Measurements from ENCODE around the gene LCA5L.

Gene LCA5L

DNA sequence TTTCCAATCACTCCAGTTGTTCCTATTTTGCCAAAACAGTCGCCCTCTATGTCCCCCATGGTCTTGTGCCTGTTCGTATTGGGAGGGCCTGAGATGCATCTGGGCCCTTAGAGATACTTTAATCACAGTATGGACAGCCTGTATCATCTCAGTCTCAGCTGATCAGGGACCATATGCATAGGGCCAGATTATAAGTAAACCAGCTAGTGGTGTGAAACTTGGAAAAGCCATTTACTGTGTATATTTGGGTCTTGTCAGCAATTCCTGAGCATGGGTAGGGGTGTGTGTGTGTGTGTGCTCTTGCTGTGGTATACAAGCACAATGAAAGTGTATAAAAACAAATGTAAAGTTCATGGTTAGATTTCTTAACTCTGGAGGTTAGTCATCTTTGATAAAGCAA lies 29.0 kb upstream of the LCA5L start:
- no peaks in the 10 kb centered on the region for H3K36me3 ChIP-seq (ENCODE audit: insufficient read depth, low read length)

DNA sequence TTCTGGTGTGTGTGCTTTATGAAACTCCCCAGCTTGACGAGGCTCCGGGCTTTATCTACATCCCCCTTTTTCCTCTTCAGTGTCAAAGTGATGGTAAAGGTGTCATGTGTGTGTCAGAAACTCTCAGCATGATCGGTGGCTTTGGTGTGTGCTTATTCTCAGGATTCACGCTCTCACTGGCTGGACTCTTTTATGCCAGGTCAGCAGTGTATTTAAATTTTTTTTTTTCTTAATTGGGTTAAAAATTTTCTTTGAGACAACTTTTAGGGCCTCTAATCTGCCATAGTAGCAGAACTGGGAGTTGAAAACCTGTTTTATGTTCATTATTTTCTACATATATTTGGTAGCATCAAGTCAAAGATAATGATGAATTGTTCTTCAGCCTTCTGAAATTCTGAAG lies 27.2 kb upstream of the LCA5L start:
- TF ChIP-seq POLR2AphosphoS5 (IDR thresholded peaks at IDR 0.05; ENCODE audit: borderline replicate concordance, low read depth, low read length) (no peak), EZH2 (IDR thresholded peaks at IDR 0.05) (no peak), FOXP2 (optimal IDR thresholded peaks at IDR 0.05; ENCODE audit: control extremely low read depth, extremely low read length, insufficient read depth) (no peak)
- Histone ChIP-seq H3K9me3 (ENCODE audit: low read depth, low read length) (no peaks in the 10 kb centered on the region), H3K9ac (ENCODE audit: insufficient read length) (no peak overlapping the region), H3K36me3 (ENCODE audit: insufficient read depth, low read length) (no peaks in the 10 kb centered on the region), H3K27ac (no peak overlapping the region), H3K4me3 (no peak overlapping the region)
- DNase-seq (ENCODE audit: low read depth, low spot score): no peak

More for the DNA sequence above, 29.0 kb upstream of the LCA5L start:
- no peak for TF ChIP-seq EZH2 (IDR thresholded peaks at IDR 0.05)
- TF ChIP-seq FOXP2 (optimal IDR thresholded peaks at IDR 0.05; ENCODE audit: control extremely low read depth, extremely low read length, insufficient read depth): no peak
- no peak for TF ChIP-seq POLR2AphosphoS5 (IDR thresholded peaks at IDR 0.05; ENCODE audit: borderline replicate concordance, low read depth, low read length)
- no peak for DNase-seq (ENCODE audit: low read depth, low spot score)
- H3K27ac ChIP-seq: no peak overlapping the region
- H3K9me3 ChIP-seq (ENCODE audit: low read depth, low read length): no peaks in the 10 kb centered on the region
- H3K4me3 ChIP-seq: no peak overlapping the region
- H3K9ac ChIP-seq (ENCODE audit: insufficient read length): no peak overlapping the region

DNA sequence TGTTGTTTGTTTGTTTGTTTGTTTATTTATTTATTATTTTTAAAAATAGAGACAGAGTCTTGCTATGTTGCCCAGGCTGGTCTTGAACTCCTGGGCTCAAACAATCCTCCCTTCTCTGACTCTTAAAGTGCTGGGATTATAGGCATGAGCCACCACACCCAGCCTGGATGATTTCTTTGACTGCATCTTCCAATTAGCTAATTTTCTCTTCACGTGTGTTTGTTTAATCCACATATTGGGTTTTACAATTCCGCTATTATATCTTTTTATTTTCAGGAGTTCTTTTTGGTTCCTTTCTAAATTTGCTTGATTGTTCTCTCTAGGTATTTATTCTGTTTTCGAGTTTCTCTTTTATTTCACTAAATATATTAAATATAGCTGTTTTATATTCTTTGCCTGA lies 26.0 kb upstream of the LCA5L start:
- DNase-seq (ENCODE audit: low read depth, low spot score): no peak
- TF ChIP-seq POLR2AphosphoS5 (IDR thresholded peaks at IDR 0.05; ENCODE audit: borderline replicate concordance, low read depth, low read length): no peak
- TF ChIP-seq EZH2 (IDR thresholded peaks at IDR 0.05): no peak
- Histone ChIP-seq H3K4me3 (no peak overlapping the region), H3K27ac (no peak overlapping the region), H3K9me3 (ENCODE audit: low read depth, low read length) (no peaks in the 10 kb centered on the region), H3K9ac (ENCODE audit: insufficient read length) (no peak overlapping the region), H3K36me3 (ENCODE audit: insufficient read depth, low read length) (no peaks in the 10 kb centered on the region)

DNA sequence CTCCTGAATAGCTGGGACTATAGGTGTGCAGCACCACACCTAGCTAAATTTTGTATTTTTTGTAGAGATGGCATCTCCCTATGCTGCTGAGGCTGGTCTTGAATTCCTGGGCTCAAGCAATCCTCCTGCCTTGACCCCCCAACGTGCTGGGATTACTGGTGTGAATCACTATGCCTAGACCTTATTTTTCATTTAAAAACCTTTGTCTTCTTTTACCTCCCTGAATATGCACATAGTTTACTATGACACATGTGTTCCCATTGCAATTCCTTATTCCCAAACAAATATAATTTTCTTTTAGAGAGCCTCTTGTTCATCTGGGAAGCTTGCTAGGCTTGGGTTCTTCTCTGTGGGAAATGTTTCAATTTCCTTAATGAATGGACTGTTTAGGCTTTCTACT lies 23.0 kb upstream of the LCA5L start:
- no peaks in the 10 kb centered on the region for H3K9me3 ChIP-seq (ENCODE audit: low read depth, low read length)
- H3K4me3 ChIP-seq: no peak overlapping the region
- TF ChIP-seq POLR2AphosphoS5 (IDR thresholded peaks at IDR 0.05; ENCODE audit: borderline replicate concordance, low read depth, low read length) (no peak), EZH2 (IDR thresholded peaks at IDR 0.05) (no peak), FOXP2 (optimal IDR thresholded peaks at IDR 0.05; ENCODE audit: control extremely low read depth, extremely low read length, insufficient read depth) (no peak)
- no peak overlapping the region for H3K27ac ChIP-seq
- no peak for DNase-seq (ENCODE audit: low read depth, low spot score)
- no peaks in the 10 kb centered on the region for H3K36me3 ChIP-seq (ENCODE audit: insufficient read depth, low read length)
- no peak overlapping the region for H3K9ac ChIP-seq (ENCODE audit: insufficient read length)

DNA sequence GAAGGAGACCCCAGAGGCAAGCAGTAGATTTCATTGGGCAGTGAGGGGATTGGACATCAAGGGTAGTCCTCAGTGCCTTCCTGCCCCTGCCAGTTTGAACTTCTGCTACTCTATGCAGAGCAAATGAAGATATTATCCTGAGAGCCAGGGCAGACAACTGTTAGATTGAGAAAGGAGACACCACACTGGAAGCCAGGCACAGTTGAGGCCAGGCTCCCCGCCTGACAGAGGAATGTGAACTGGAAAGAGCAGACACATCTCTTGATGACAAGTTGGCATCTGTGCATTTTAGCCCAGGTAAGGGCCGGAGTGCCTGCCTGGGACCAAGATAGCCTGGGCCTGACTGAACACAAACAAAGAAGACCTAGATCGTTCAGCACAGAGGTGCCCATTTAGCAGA lies 22.2 kb upstream of the LCA5L start:
- H3K36me3 ChIP-seq (ENCODE audit: insufficient read depth, low read length): no peaks in the 10 kb centered on the region
- H3K9me3 ChIP-seq (ENCODE audit: low read depth, low read length): no peaks in the 10 kb centered on the region
- no peak for DNase-seq (ENCODE audit: low read depth, low spot score)
- no peak overlapping the region for H3K27ac ChIP-seq
- TF ChIP-seq EZH2 (IDR thresholded peaks at IDR 0.05): no peak
- no peak for TF ChIP-seq POLR2AphosphoS5 (IDR thresholded peaks at IDR 0.05; ENCODE audit: borderline replicate concordance, low read depth, low read length)
- TF ChIP-seq FOXP2 (optimal IDR thresholded peaks at IDR 0.05; ENCODE audit: control extremely low read depth, extremely low read length, insufficient read depth): no peak
- H3K9ac ChIP-seq (ENCODE audit: insufficient read length): no peak overlapping the region
- no peak overlapping the region for H3K4me3 ChIP-seq

DNA sequence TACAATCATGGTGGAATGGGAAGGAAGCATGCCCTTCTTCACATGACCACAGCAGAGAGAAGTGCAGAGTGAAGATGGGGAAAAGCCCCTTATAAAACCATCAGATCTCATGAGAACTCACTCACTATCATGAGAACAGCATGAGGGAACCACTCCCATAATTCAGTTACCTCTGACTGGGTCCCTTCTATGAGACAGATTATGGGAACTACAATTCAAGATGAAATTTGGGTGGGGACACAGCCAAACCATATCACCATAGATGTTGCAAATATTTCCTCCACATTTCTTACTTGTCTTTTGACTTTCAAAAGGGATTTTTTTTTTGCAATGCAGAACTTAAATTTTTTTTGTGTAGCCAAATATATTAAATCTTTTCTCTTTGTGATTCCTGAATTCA lies 21.0 kb upstream of the LCA5L start:
- no peaks in the 10 kb centered on the region for H3K9me3 ChIP-seq (ENCODE audit: low read depth, low read length)
- TF ChIP-seq FOXP2 (optimal IDR thresholded peaks at IDR 0.05; ENCODE audit: control extremely low read depth, extremely low read length, insufficient read depth) (no peak), EZH2 (IDR thresholded peaks at IDR 0.05) (no peak), POLR2AphosphoS5 (IDR thresholded peaks at IDR 0.05; ENCODE audit: borderline replicate concordance, low read depth, low read length) (no peak)
- no peaks in the 10 kb centered on the region for H3K36me3 ChIP-seq (ENCODE audit: insufficient read depth, low read length)
- H3K9ac ChIP-seq (ENCODE audit: insufficient read length): no peak overlapping the region
- no peak overlapping the region for H3K4me3 ChIP-seq
- DNase-seq (ENCODE audit: low read depth, low spot score): no peak
- no peak overlapping the region for H3K27ac ChIP-seq

DNA sequence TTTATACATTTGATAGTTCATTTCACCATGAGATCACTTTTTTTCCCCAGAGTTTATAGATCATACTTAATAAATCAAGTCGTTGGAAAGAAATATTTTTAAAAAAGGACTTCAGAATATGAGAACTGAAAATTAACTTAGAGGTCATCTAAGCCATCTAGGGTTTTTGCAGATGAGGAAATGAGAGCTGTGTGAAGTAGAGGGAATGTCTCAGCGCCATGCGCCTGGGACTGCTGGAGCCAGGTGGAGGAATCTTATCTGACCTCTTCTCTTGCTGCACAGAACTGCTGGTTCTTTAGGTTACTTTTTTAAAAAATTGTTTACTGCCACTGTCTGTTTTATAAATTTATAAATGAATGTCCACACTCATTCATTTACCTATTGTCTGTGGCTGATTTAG lies 17.7 kb upstream of the LCA5L start:
- DNase-seq (ENCODE audit: low read depth, low spot score): no peak
- H3K27ac ChIP-seq: no peak overlapping the region
- no peaks in the 10 kb centered on the region for H3K36me3 ChIP-seq (ENCODE audit: insufficient read depth, low read length)
- no peaks in the 10 kb centered on the region for H3K9me3 ChIP-seq (ENCODE audit: low read depth, low read length)
- H3K4me3 ChIP-seq: no peak overlapping the region
- TF ChIP-seq POLR2AphosphoS5 (IDR thresholded peaks at IDR 0.05; ENCODE audit: borderline replicate concordance, low read depth, low read length): no peak
- no peak for TF ChIP-seq EZH2 (IDR thresholded peaks at IDR 0.05)
- no peak for TF ChIP-seq FOXP2 (optimal IDR thresholded peaks at IDR 0.05; ENCODE audit: control extremely low read depth, extremely low read length, insufficient read depth)
- no peak overlapping the region for H3K9ac ChIP-seq (ENCODE audit: insufficient read length)

DNA sequence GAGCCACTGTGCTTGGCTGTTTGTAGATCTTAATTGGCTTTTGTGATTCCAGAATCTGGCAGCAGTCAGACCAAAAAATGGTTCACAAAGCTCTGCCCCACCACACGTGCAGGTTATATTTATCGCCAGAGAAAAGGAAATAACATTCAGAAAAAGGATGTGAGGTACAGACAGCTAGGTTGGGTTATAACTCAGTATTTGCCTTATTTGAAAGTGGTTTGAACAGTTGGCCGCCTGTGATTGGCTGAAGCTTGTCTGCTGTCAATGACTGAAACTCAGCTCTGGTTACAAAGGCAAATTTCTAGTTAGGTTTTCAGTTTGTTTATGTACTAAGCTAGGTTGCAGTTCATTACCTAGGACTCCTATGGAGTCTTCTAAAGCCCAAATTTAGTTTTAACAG lies 15.8 kb upstream of the LCA5L start:
- H3K36me3 ChIP-seq (ENCODE audit: insufficient read depth, low read length): no peaks in the 10 kb centered on the region
- H3K4me3 ChIP-seq: no peak overlapping the region
- TF ChIP-seq FOXP2 (optimal IDR thresholded peaks at IDR 0.05; ENCODE audit: control extremely low read depth, extremely low read length, insufficient read depth): no peak
- no peak for TF ChIP-seq EZH2 (IDR thresholded peaks at IDR 0.05)
- TF ChIP-seq POLR2AphosphoS5 (IDR thresholded peaks at IDR 0.05; ENCODE audit: borderline replicate concordance, low read depth, low read length): no peak
- no peak overlapping the region for H3K27ac ChIP-seq
- DNase-seq (ENCODE audit: low read depth, low spot score): no peak
- H3K9me3 ChIP-seq (ENCODE audit: low read depth, low read length): no peaks in the 10 kb centered on the region
- no peak overlapping the region for H3K9ac ChIP-seq (ENCODE audit: insufficient read length)

DNA sequence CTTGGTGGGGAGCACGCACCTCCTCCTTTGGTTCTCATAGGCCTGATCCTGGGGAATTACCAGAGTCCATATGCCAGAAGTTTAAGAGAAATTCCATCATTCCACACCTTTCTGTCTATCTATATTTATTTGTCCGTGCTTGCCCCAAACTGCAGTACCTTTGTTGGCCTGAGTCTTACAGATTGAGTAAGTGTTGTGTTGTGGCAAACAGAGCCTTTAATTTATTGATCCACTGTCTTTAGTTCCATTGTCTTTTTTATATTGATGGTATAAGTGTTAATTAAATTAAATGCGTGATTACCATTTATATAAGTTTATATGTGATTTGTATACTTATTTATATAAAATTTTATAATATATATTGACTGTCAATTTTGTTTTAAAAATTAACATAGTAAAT lies 11.1 kb upstream of the LCA5L start:
- Histone ChIP-seq H3K36me3 (ENCODE audit: insufficient read depth, low read length) (no peaks in the 10 kb centered on the region), H3K9ac (ENCODE audit: insufficient read length) (no peak overlapping the region), H3K4me3 (no peak overlapping the region), H3K9me3 (ENCODE audit: low read depth, low read length) (no peaks in the 10 kb centered on the region), H3K27ac (no peak overlapping the region)
- DNase-seq (ENCODE audit: low read depth, low spot score): no peak
- TF ChIP-seq FOXP2 (optimal IDR thresholded peaks at IDR 0.05; ENCODE audit: control extremely low read depth, extremely low read length, insufficient read depth) (no peak), EZH2 (IDR thresholded peaks at IDR 0.05) (no peak), POLR2AphosphoS5 (IDR thresholded peaks at IDR 0.05; ENCODE audit: borderline replicate concordance, low read depth, low read length) (no peak)
